H9 (cell line): ENCODE results near the gene DMAC2L. TPM values are rescaled to one million over a fixed set of nuclear protein-coding genes. Genes with fewer than 3 reads are reported as not detected.

Experiments used
- DNase-seq: peaks from one replicate; pipeline ENCODE4 v3.0.0-alpha.2; 2017
- H2AFZ ChIP-seq: one replicate; pipeline ENCODE4 v1.6.1; 2013; ENCODE audit warnings: mild to moderate bottlenecking, low read length, control low read depth, moderate library complexity
- H2AK5ac ChIP-seq: 2 replicates; pipeline ENCODE4 v1.6.1; 2013; ENCODE audit warnings: low read length, control low read depth, mixed read lengths; ENCODE audit not compliant: insufficient read length
- H2BK120ac ChIP-seq: one replicate; pipeline ENCODE4 v1.6.1; 2013; ENCODE audit warnings: low read depth, mild to moderate bottlenecking, low read length, control low read depth, inconsistent platforms; ENCODE audit not compliant: poor library complexity, severe bottlenecking
- H2BK12ac ChIP-seq: 2 replicates; pipeline ENCODE4 v1.6.1; 2013; ENCODE audit warnings: low read length, control low read depth, mixed read lengths, low read depth; ENCODE audit not compliant: insufficient read length
- H2BK15ac ChIP-seq: 2 replicates; pipeline ENCODE4 v1.6.1; 2013; ENCODE audit warnings: low read depth, low read length, control low read depth
- H2BK20ac ChIP-seq: one replicate; pipeline ENCODE4 v1.6.1; 2013; ENCODE audit warnings: low read depth, mild to moderate bottlenecking, low read length, control low read depth, inconsistent platforms; ENCODE audit not compliant: poor library complexity, severe bottlenecking
- H2BK5ac ChIP-seq: 2 replicates; pipeline ENCODE4 v1.6.1; 2013; ENCODE audit warnings: low read length, control low read depth, mixed read lengths; ENCODE audit not compliant: insufficient read length
- H3K14ac ChIP-seq: 2 replicates; pipeline ENCODE4 v1.6.1; 2013; ENCODE audit warnings: low read length, control low read depth; ENCODE audit not compliant: insufficient read depth
- H3K18ac ChIP-seq: 2 replicates; pipeline ENCODE4 v1.6.1; 2013; ENCODE audit warnings: low read depth, mild to moderate bottlenecking, mixed read lengths, low read length, control low read depth; ENCODE audit not compliant: insufficient read length
- H3K23ac ChIP-seq: 2 replicates; pipeline ENCODE4 v1.6.1; 2013; ENCODE audit warnings: low read length, control low read depth, mixed read lengths, low read depth; ENCODE audit not compliant: insufficient read length
- H3K23me2 ChIP-seq: 2 replicates; pipeline ENCODE4 v1.6.1; 2013; ENCODE audit warnings: low read depth, mild to moderate bottlenecking, mixed read lengths, low read length, control low read depth; ENCODE audit not compliant: insufficient read length, poor library complexity, severe bottlenecking
- H3K27ac ChIP-seq: 2 replicates; pipeline ENCODE4 v1.5.1; 2013; ENCODE audit warnings: low read length, control low read depth, mixed read lengths, low read depth; ENCODE audit not compliant: insufficient read length
- H3K27me3 ChIP-seq: 2 replicates; pipeline ENCODE4 v1.6.1; 2013; ENCODE audit warnings: low read length, control low read depth, inconsistent platforms; ENCODE audit not compliant: insufficient read depth
- H3K4ac ChIP-seq: 2 replicates; pipeline ENCODE4 v1.6.1; 2013; ENCODE audit warnings: low read depth, mild to moderate bottlenecking, control low read depth, inconsistent platforms, low read length, moderate library complexity
- H3K4me1 ChIP-seq: 2 replicates; pipeline ENCODE4 v1.6.1; 2013; ENCODE audit warnings: low read length, control low read depth, inconsistent platforms; ENCODE audit not compliant: insufficient read depth
- H3K4me2 ChIP-seq: 2 replicates; pipeline ENCODE4 v1.6.1; 2013; ENCODE audit warnings: low read length, control low read depth, mixed read lengths; ENCODE audit not compliant: insufficient read length, insufficient read depth
- H3K56ac ChIP-seq: 2 replicates; pipeline ENCODE4 v1.6.1; 2013; ENCODE audit warnings: low read depth, mild to moderate bottlenecking, mixed read lengths, low read length, control low read depth; ENCODE audit not compliant: insufficient read length
- H3K79me1 ChIP-seq: 2 replicates; pipeline ENCODE4 v1.6.1; 2013; ENCODE audit warnings: low read depth, mild to moderate bottlenecking, moderate library complexity, low read length, control low read depth, inconsistent platforms; ENCODE audit not compliant: insufficient read depth, poor library complexity, severe bottlenecking
- H3K79me2 ChIP-seq: 2 replicates; pipeline ENCODE4 v1.6.1; 2013; ENCODE audit warnings: low read length, control low read depth, inconsistent platforms; ENCODE audit not compliant: insufficient read depth
- H3K9ac ChIP-seq: 2 replicates; pipeline ENCODE4 v1.6.1; 2013; ENCODE audit warnings: low read length, control low read depth, mixed read lengths; ENCODE audit not compliant: insufficient read length; ENCODE audit errors: extremely low read depth
- H3K9me3 ChIP-seq: one replicate; pipeline ENCODE4 v1.6.1; 2013; ENCODE audit warnings: low read depth, low read length, inconsistent platforms; ENCODE audit not compliant: control insufficient read depth
- H3T11ph ChIP-seq: one replicate; pipeline ENCODE4 v1.6.1; 2013; ENCODE audit warnings: mild to moderate bottlenecking, low read length, control low read depth, inconsistent platforms
- H4K20me1 ChIP-seq: one replicate; pipeline ENCODE4 v1.6.1; 2013; ENCODE audit not compliant: control insufficient read depth, insufficient read length, insufficient read depth
- H4K5ac ChIP-seq: 2 replicates; pipeline ENCODE4 v1.6.1; 2013; ENCODE audit warnings: low read depth, mild to moderate bottlenecking, mixed read lengths, low read length, control low read depth; ENCODE audit not compliant: insufficient read length
- H4K8ac ChIP-seq: replicated peaks from 2 replicates; pipeline ENCODE4 v1.6.1; 2013; ENCODE audit warnings: low read length, control low read depth, mixed read lengths, low read depth; ENCODE audit not compliant: insufficient read length
- H4K91ac ChIP-seq: 2 replicates; pipeline ENCODE4 v1.6.1; 2013; ENCODE audit warnings: low read depth, mild to moderate bottlenecking, moderate library complexity, mixed read lengths, low read length, control low read depth; ENCODE audit not compliant: insufficient read length
- H3K27ac Mint-ChIP-seq, 3 experiments: 2 replicates in 2 of 3; 3 replicates in 1 of 3; pipeline ENCODE4 v1.8.0; 2020 to 2021; ENCODE audit warnings: mixed read lengths in 3 of 3, mild to moderate bottlenecking in 1 of 3, moderate library complexity in 1 of 3
- H3K27me3 Mint-ChIP-seq: 2 replicates; pipeline ENCODE4 v1.8.0; 2021; ENCODE audit warnings: low read depth, mild to moderate bottlenecking, moderate library complexity, mixed read lengths
- H3K36me3 Mint-ChIP-seq, 3 experiments: 2 replicates in 2 of 3; 3 replicates in 1 of 3; pipeline ENCODE4 v1.8.0; 2020 to 2021; ENCODE audit warnings: low read depth in 3 of 3, mixed read lengths in 3 of 3; ENCODE audit not compliant: insufficient read depth in 1 of 3
- H3K4me1 Mint-ChIP-seq, 2 experiments: 2 replicates each; pipeline ENCODE4 v1.8.0; 2020; ENCODE audit warnings: mixed read lengths in 2 of 2
- H3K4me3 Mint-ChIP-seq, 2 experiments: 2 replicates in 1 of 2; 3 replicates in 1 of 2; pipeline ENCODE4 v1.8.0; 2020 to 2021; ENCODE audit warnings: mild to moderate bottlenecking in 2 of 2, mixed read lengths in 2 of 2, moderate library complexity in 1 of 2
- H3K9me3 Mint-ChIP-seq, 2 experiments: 2 replicates in 1 of 2; 3 replicates in 1 of 2; pipeline ENCODE4 v1.8.0; 2020; ENCODE audit warnings: mild to moderate bottlenecking in 2 of 2, mixed read lengths in 2 of 2, moderate library complexity in 1 of 2
- WGBS: extraction: QIAGEN DNeasy Blood & Tissue Kit; methylation state at CpG from one replicate; pipeline ENCODE4 v1.1.7; 2013; ENCODE audit warnings: missing lambda C conversion rate, low lambda C conversion rate, mixed read lengths; ENCODE audit not compliant: insufficient read length; ENCODE audit errors: extremely low coverage; 5-methylcytosine and 5-hydroxymethylcytosine counted together
- total RNA-seq: library from RNA; stranded (reverse); gene quantifications from 2 replicates; pipeline ENCODE4 v1.2.1, GENCODE V29; 2021
- TF ChIP-seq, protein P1 (sequence below): fragments of 200-600 bp; sonication (generic); conservative IDR thresholded peaks from 3 replicates; pipeline ENCODE4 v1.8.0; 2021; ENCODE audit warnings: antibody characterized with exemption, mild to moderate bottlenecking

Gene DMAC2L
- total RNA-seq, 1 experiment from 2014 or later, result 22.4 TPM

DNA sequence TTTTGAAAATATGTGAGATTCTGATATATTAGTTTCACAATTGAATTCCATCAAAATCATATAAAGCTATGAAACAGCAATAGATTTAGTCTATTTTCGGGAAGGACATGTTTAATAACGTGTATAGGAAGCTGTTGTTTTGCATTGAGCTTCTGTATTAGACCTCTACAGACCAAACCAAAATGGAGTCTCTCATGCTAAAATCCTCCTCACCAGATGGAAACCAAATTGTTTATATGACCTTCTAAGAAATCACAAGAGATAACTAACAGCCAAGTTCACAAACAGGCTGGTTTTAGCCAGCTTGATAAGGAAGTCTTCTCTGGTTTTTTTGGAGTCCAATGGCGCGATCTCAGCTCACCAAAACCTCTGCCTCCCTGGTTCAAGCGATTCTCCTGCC is 24.0 kb upstream of the DMAC2L start:
- H2AK5ac ChIP-seq, result no peak overlapping the region
- H2BK5ac ChIP-seq, result no peak overlapping the region
- H3K27me3 ChIP-seq, result no peaks in the 10 kb centered on the region
- H3K23me2 ChIP-seq, result no peaks in the 10 kb centered on the region
- no peak overlapping the region for H3K9ac ChIP-seq
- TF ChIP-seq, protein P1, sequence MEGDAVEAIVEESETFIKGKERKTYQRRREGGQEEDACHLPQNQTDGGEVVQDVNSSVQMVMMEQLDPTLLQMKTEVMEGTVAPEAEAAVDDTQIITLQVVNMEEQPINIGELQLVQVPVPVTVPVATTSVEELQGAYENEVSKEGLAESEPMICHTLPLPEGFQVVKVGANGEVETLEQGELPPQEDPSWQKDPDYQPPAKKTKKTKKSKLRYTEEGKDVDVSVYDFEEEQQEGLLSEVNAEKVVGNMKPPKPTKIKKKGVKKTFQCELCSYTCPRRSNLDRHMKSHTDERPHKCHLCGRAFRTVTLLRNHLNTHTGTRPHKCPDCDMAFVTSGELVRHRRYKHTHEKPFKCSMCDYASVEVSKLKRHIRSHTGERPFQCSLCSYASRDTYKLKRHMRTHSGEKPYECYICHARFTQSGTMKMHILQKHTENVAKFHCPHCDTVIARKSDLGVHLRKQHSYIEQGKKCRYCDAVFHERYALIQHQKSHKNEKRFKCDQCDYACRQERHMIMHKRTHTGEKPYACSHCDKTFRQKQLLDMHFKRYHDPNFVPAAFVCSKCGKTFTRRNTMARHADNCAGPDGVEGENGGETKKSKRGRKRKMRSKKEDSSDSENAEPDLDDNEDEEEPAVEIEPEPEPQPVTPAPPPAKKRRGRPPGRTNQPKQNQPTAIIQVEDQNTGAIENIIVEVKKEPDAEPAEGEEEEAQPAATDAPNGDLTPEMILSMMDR, result no peak
- no peak overlapping the region for H3K4ac ChIP-seq
- H3K18ac ChIP-seq, result no peak overlapping the region
- H3K27me3 Mint-ChIP-seq, result no peaks in the 10 kb centered on the region
- H2BK12ac ChIP-seq, result no peak overlapping the region
- H2BK20ac ChIP-seq, result no peak overlapping the region
- no peaks in the 10 kb centered on the region for H3K79me2 ChIP-seq
- no peak overlapping the region for H3K23ac ChIP-seq
- no peak overlapping the region for H3K27ac ChIP-seq
- no CpG with 5 or more reads among the region's 5 CpGs for WGBS
- no peaks in the 10 kb centered on the region for H3K4me1 ChIP-seq
- peaks cover 6 to 16% (median 15%) of the 10 kb centered on the region in 3 experiments; a peak in 5 of 7 replicates for H3K36me3 Mint-ChIP-seq
- no peak overlapping the region for H3K27ac Mint-ChIP-seq
- no peak overlapping the region for H2BK120ac ChIP-seq
- H2AFZ ChIP-seq, result no peak overlapping the region
- no peaks in the 10 kb centered on the region for H3K9me3 ChIP-seq
- no peaks in the 10 kb centered on the region for H4K20me1 ChIP-seq
- H3K56ac ChIP-seq, result no peak overlapping the region
- no peak for DNase-seq
- H4K5ac ChIP-seq, result no peak overlapping the region
- H3K9me3 Mint-ChIP-seq, result no peaks in the 10 kb centered on the region
- no peaks in the 10 kb centered on the region for H3K79me1 ChIP-seq
- H3K4me1 Mint-ChIP-seq, result no peaks in the 10 kb centered on the region
- H4K8ac ChIP-seq, result no peak overlapping the region
- H3K4me3 Mint-ChIP-seq, result no peak overlapping the region
- H3K14ac ChIP-seq, result no peak overlapping the region
- no peak overlapping the region for H3T11ph ChIP-seq
- H3K4me2 ChIP-seq, result no peak overlapping the region
- no peak overlapping the region for H2BK15ac ChIP-seq
- H4K91ac ChIP-seq, result no peak overlapping the region
